H1 (cell line): ENCODE results near the gene ANKRD60. TPM values are rescaled to one million over a fixed set of nuclear protein-coding genes. Genes with fewer than 3 reads are reported as not detected.

Source experiments
- EGR1 ChIP-seq: IDR thresholded peaks from 2 replicates; pipeline ENCODE4 v1.6.1; 2011; ENCODE audit warnings: low read depth, low read length, borderline replicate concordance
- JUN ChIP-seq: IDR thresholded peaks from 2 replicates; pipeline ENCODE4 v1.6.1; 2011; ENCODE audit warnings: low read depth, mild to moderate bottlenecking, improper control_type of control experiment, low read length
- KDM5A ChIP-seq: fragments of 200-600 bp; IDR thresholded peaks from 2 replicates; pipeline ENCODE4 v1.7.1; 2012; ENCODE audit warnings: mild to moderate bottlenecking, low read length, inconsistent platforms, mixed read lengths
- polyA plus RNA-seq, 7 experiments: library from polyadenylated mRNA; depleted of rRNA in 3 of 7; stranded (reverse) in 5 of 7; unstranded in 2 of 7; fragments of >200 nt in 5 of 7; fragments of 200-250 nt in 2 of 7; gene quantifications; 1 replicate in 5 of 7; 2 replicates in 1 of 7; 4 replicates in 1 of 7; pipeline versions ENCODE4 v1.2.1 to v1.2.3, GENCODE V29; 2011 to 2013; ENCODE audit warnings: missing spikeins in 2 of 7, mixed read lengths in 2 of 7
- total RNA-seq: library from RNA; stranded (reverse); fragmentation: NEBNext Ultra II Directional; extraction: Animal tissue kit (Norgen Biotek cat#: 25700); gene quantifications from 2 replicates; pipeline ENCODE4 v1.2.1, GENCODE V29; 2021
- TF ChIP-seq, protein P1 (sequence below): fragments of 300-600 bp; sonication (generic); IDR thresholded peaks from 2 replicates; pipeline ENCODE4 v1.7.1; 2012; ENCODE audit warnings: low read length, moderate library complexity, mild to moderate bottlenecking, inconsistent platforms; ENCODE audit not compliant: insufficient replicate concordance

Gene ANKRD60
- total and polyA plus RNA-seq, 2 of the 8 experiments (the other 6 are each of a cell fraction or from before 2014, with no cell fraction given): not detected

DNA sequence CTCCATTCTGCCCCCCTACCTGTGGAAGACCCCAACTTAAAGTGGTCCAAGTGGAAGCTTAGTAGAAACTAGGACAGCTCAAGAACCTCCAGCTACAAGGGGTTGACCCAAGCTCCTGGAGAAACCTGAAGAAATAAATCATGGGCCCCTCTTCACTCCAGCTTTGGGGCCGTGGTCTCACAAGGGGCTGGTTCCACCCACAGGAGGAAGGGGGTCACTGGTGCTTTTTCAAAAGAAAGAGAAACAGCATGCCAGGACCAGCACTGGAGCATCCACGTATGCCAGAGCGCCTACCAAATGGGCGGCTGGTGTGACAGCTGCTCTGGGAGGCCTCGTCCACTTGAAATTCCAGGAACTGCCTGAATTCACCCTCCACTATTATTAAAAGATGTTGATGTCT lies 14.4 kb upstream of the ANKRD60 start (continued):
- TF ChIP-seq, protein P1, sequence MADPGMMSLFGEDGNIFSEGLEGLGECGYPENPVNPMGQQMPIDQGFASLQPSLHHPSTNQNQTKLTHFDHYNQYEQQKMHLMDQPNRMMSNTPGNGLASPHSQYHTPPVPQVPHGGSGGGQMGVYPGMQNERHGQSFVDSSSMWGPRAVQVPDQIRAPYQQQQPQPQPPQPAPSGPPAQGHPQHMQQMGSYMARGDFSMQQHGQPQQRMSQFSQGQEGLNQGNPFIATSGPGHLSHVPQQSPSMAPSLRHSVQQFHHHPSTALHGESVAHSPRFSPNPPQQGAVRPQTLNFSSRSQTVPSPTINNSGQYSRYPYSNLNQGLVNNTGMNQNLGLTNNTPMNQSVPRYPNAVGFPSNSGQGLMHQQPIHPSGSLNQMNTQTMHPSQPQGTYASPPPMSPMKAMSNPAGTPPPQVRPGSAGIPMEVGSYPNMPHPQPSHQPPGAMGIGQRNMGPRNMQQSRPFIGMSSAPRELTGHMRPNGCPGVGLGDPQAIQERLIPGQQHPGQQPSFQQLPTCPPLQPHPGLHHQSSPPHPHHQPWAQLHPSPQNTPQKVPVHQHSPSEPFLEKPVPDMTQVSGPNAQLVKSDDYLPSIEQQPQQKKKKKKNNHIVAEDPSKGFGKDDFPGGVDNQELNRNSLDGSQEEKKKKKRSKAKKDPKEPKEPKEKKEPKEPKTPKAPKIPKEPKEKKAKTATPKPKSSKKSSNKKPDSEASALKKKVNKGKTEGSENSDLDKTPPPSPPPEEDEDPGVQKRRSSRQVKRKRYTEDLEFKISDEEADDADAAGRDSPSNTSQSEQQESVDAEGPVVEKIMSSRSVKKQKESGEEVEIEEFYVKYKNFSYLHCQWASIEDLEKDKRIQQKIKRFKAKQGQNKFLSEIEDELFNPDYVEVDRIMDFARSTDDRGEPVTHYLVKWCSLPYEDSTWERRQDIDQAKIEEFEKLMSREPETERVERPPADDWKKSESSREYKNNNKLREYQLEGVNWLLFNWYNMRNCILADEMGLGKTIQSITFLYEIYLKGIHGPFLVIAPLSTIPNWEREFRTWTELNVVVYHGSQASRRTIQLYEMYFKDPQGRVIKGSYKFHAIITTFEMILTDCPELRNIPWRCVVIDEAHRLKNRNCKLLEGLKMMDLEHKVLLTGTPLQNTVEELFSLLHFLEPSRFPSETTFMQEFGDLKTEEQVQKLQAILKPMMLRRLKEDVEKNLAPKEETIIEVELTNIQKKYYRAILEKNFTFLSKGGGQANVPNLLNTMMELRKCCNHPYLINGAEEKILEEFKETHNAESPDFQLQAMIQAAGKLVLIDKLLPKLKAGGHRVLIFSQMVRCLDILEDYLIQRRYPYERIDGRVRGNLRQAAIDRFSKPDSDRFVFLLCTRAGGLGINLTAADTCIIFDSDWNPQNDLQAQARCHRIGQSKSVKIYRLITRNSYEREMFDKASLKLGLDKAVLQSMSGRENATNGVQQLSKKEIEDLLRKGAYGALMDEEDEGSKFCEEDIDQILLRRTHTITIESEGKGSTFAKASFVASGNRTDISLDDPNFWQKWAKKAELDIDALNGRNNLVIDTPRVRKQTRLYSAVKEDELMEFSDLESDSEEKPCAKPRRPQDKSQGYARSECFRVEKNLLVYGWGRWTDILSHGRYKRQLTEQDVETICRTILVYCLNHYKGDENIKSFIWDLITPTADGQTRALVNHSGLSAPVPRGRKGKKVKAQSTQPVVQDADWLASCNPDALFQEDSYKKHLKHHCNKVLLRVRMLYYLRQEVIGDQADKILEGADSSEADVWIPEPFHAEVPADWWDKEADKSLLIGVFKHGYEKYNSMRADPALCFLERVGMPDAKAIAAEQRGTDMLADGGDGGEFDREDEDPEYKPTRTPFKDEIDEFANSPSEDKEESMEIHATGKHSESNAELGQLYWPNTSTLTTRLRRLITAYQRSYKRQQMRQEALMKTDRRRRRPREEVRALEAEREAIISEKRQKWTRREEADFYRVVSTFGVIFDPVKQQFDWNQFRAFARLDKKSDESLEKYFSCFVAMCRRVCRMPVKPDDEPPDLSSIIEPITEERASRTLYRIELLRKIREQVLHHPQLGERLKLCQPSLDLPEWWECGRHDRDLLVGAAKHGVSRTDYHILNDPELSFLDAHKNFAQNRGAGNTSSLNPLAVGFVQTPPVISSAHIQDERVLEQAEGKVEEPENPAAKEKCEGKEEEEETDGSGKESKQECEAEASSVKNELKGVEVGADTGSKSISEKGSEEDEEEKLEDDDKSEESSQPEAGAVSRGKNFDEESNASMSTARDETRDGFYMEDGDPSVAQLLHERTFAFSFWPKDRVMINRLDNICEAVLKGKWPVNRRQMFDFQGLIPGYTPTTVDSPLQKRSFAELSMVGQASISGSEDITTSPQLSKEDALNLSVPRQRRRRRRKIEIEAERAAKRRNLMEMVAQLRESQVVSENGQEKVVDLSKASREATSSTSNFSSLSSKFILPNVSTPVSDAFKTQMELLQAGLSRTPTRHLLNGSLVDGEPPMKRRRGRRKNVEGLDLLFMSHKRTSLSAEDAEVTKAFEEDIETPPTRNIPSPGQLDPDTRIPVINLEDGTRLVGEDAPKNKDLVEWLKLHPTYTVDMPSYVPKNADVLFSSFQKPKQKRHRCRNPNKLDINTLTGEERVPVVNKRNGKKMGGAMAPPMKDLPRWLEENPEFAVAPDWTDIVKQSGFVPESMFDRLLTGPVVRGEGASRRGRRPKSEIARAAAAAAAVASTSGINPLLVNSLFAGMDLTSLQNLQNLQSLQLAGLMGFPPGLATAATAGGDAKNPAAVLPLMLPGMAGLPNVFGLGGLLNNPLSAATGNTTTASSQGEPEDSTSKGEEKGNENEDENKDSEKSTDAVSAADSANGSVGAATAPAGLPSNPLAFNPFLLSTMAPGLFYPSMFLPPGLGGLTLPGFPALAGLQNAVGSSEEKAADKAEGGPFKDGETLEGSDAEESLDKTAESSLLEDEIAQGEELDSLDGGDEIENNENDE: no peak
- TF ChIP-seq EGR1 (no peak), KDM5A (no peak), JUN (no peak)
